Skeletal muscle cell (primary cell): ENCODE results near the gene HGF.

Source experiments
- DNase-seq: peaks from one replicate; pipeline ENCODE4 v3.0.0-alpha.2; 2010; ENCODE audit warnings: low read depth
- H3K4me3 ChIP-seq: 2 replicates; pipeline ENCODE4 v1.5.1; 2011; ENCODE audit warnings: low read depth, mild to moderate bottlenecking, control low read depth, low read length, moderate library complexity

The HGF gene

GRCh38 chr7:81657551-81657950, 112.3 kb downstream of the HGF start:
- DNase-seq = no peak
- H3K4me3 ChIP-seq = no peak overlapping the region

- no peak overlapping the region for H3K4me3 ChIP-seq
- DNase-seq = no peak
Measured at GRCh38 chr7:81655271-81655670, 114.6 kb downstream of the HGF start.

GRCh38 chr7:81652225-81652624, 117.6 kb downstream of the HGF start:
- no peak overlapping the region for H3K4me3 ChIP-seq
- DNase-seq = no peak
